NT2/D1 (cell line): ENCODE data around the gene TNFRSF25.

Experiments used
- YY1 ChIP-seq: IDR thresholded peaks from 2 replicates; pipeline ENCODE4 v1.6.1; 2011; ENCODE audit not compliant: insufficient read length, insufficient read depth
- ZNF274 ChIP-seq: IDR thresholded peaks from 2 replicates; pipeline ENCODE4 v1.6.1; 2011; ENCODE audit warnings: mild to moderate bottlenecking, low read depth, low read length

GRCh38 chr1:6417961-6418667 is 47.9 kb downstream of the TNFRSF25 start:
- TF ChIP-seq YY1 (no peak), ZNF274 (no peak)
